ENCODE data around the gene ADGRG6. TPM values are rescaled to one million over a fixed set of nuclear protein-coding genes. Genes with fewer than 3 reads are reported as not detected.

Gene ADGRG6
- under 1 TPM; 0.18 to 0.29 TPM for total RNA-seq

DNA sequence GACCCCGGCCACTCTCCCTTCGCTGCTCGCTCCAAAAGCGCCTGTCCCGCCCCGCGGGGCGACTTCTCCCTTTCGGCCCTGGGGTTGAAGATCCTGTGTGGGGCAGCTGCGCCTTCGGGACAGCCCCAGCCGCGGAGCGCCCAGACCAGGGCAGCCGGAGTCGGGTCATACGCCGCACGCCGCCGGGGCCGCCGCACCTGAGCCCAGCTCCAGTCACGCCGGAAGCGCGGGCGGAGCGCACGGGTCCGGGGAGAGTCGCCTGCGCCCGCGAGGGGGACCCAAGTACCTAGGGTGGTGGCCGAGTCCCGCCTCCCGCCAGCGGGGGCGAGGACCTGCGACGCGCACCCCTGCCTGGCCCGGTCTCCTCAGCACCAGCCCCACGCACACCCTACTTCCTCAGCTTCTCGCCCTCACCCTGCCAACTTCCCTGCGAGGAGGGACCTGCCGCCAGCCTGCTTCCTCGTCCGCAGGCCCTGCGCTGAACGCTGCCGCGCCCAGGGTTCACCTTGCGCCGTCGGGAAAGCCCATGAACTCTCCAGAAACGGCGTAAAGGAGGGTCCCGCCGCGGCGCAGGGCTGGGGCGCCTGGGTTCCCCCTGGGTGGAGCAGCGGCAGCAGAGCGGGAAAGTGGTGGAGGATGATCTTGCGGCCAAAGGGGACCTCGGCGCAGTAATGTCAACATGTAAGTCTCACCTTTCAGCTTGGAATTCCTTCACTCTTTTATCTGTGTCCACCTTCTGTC is at the start of gene ADGRG6:
TSS of gene ADGRG6 (plus strand) at position 357 of the 741 bp plus-strand sequence. CDS start at position 680, 323 bp downstream.

Other genes starting within 250 kb of the ADGRG6 start
- not detected for gene GJE1, start 169.1 kb upstream of the ADGRG6 start, total RNA-seq
- not detected for gene NMBR, start 154.9 kb upstream of the ADGRG6 start, total RNA-seq
- 10 to 100 TPM; 38.4 to 40.5 TPM for gene VTA1, start 154.7 kb upstream of the ADGRG6 start, total RNA-seq